Heart left ventricle (tissue), 16 donors: ENCODE data around the gene SH3BGRL3. TPM values are rescaled to one million over a fixed set of nuclear protein-coding genes. Genes with fewer than 3 reads are reported as not detected.
A peak's percentile ranks its signal among the peaks of the same experiment; 100 is the strongest.
"Not testable (repeated sequence)": the region's sequence is repeated elsewhere in the genome, so short reads cannot be mapped to it uniquely, and the experiment has no call there.

Experiments
- ATAC-seq, 4 donors: fragments of 200-7000 bp; cut with Tn5 transposase; one replicate each; pipeline ENCODE4 v1.9.1; 2020 to 2022; ENCODE audit warnings: moderate library complexity in 4 of 4, mild to moderate bottlenecking in 3 of 4, moderate number of reproducible peaks in 1 of 4
- DNase-seq, 5 donors: peaks; one replicate each; pipeline ENCODE4 v3.0.0-alpha.2; 2020
- H3K27ac ChIP-seq, 12 donors: fragments of 200-600 bp; sonication (generic) in 4 of 12; one replicate each; pipeline versions ENCODE4 v1.5.0 to v1.8.0; 2016 to 2022; ENCODE audit warnings: mild to moderate bottlenecking in 2 of 12
- H3K27me3 ChIP-seq, 9 donors: fragments of 200-600 bp; sonication (generic) in 2 of 9; one replicate each; pipeline versions ENCODE4 v1.5.1 to v1.8.0; 2016 to 2022; ENCODE audit warnings: mild to moderate bottlenecking in 3 of 9
- H3K36me3 ChIP-seq, 9 donors: fragments of 200-600 bp; sonication (generic) in 2 of 9; one replicate each; pipeline versions ENCODE4 v1.5.0 to v1.8.0; 2018 to 2022; ENCODE audit warnings: mild to moderate bottlenecking in 2 of 9
- H3K4me1 ChIP-seq, 12 donors: fragments of 200-600 bp; sonication (generic) in 4 of 12; one replicate each; pipeline versions ENCODE4 v1.5.0 to v1.8.0; 2016 to 2022; ENCODE audit warnings: mild to moderate bottlenecking in 3 of 12
- H3K4me3 ChIP-seq, 12 donors: fragments of 200-600 bp; sonication (generic) in 4 of 12; one replicate each; pipeline versions ENCODE4 v1.5.0 to v1.8.0; 2017 to 2022; ENCODE audit warnings: mild to moderate bottlenecking in 9 of 12, moderate library complexity in 4 of 12
- H3K9me3 ChIP-seq, 12 donors: fragments of 200-600 bp; sonication (generic) in 4 of 12; one replicate each; pipeline versions ENCODE4 v1.5.0 to v1.8.0; 2016 to 2022; ENCODE audit warnings: mild to moderate bottlenecking in 1 of 12
- POLR2A ChIP-seq, 2 donors: fragments of 450-650 bp; IDR thresholded peaks; one replicate each; pipeline ENCODE4 v1.6.1; 2017; ENCODE audit warnings: antibody characterized with exemption in 2 of 2, mild to moderate bottlenecking in 2 of 2, moderate library complexity in 2 of 2
- WGBS, 4 donors: extraction: QIAGEN DNeasy Blood & Tissue Kit in 2 of 4; methylation state at CpG; one replicate each; pipeline versions ENCODE4 v1.1.5 to v1.1.7; 2013 to 2018; 5-methylcytosine and 5-hydroxymethylcytosine counted together
- intact Hi-C, 10 donors: fragments of 100-400 bp; cut with DNase I; formaldehyde crosslinking; loops; one replicate each; pipeline versions ENCODE4 v1.11.1 to v1.14.2; 2022
- long read RNA-seq, 3 donors: library from polyadenylated mRNA; unstranded; transcript quantifications; one replicate each; pipeline ENCODE4 v2.0.0, GENCODE V29; 2020 to 2021
- polyA plus RNA-seq, 2 donors: library from polyadenylated mRNA; stranded (reverse); fragments of 200-250 nt; gene quantifications; one replicate each; pipeline ENCODE4 v1.2.3, GENCODE V29; 2013
- total RNA-seq, 9 donors: library from RNA; depleted of rRNA in 2 of 9; stranded (reverse); fragments of >200 nt in 2 of 9; fragmentation: NEBNext Ultra II Directional in 3 of 9; extraction: Animal tissue kit (Norgen Biotek cat#: 25700) in 3 of 9; gene quantifications; one replicate each; pipeline versions ENCODE4 v1.1.0 to v1.2.4, GENCODE V29; 2016 to 2023
- TF ChIP-seq, protein P1 (sequence below), 12 donors: fragments of 200-600 bp; sonication (generic) in 4 of 12; IDR thresholded peaks; one replicate each; pipeline versions ENCODE4 v1.5.0 to v1.8.0; 2018 to 2022; ENCODE audit warnings: antibody characterized with exemption in 12 of 12, mild to moderate bottlenecking in 5 of 12
- donor health status: ischemic (EF 13 %, LVEDD 7.1; RV severe dilation, severe dysfunction).
- donor health status: healthy with polysubstance abuse.
- donor health status: DM: no; HTN: yes; CAD: no.
- donor health status: DM: no; HTN: no; CAD: no.
- donor health status: ischemic (EF 25% LVEDD 6.9; RV normal size, moderate dysfunction).
- donor health status: ischemic (EF 25% LVEDD 5.7; RV mildly dilated, moderate dysfunction).
- donor health status: healthy.
- donor health status: DM: yes; HTN: yes; CAD: no.
- donor health status: ischemic (EF 35%, LVEDD 5.7; RV mildly dilated, moderate dysfunction).
- donor health status: nonischemic (EF 11% LVEDD 7.7; RV severe dilation, severe dysfunction).
- donor health status: DM: yes; HTN: yes; CAD: no.
- donor health status: PGD.
- donor health status: ischemic (EF 29% LVEDD 5.4; RV normal size, mild dysfunction).
- donor health status: nonischemic (EF 23%, LVEDD 6.1; RV moderate dilation, normal function).

SH3BGRL3 gene
- total RNA-seq = 100 to 1,000 TPM in 1 of 9 donors, 10 to 100 TPM in 8; 22.4 to 234 (median 40.0) TPM
- 100 to 1,000 TPM in 1 of 2 donors, 10 to 100 TPM in 1; 43.8 to 119 TPM for polyA plus RNA-seq
- long read RNA-seq, donor 1, transcript SH3BGRL3-201 (3 exons, 1,661 nt) = major isoform, 24 of 27 reads
- long read RNA-seq, donor 1, partial matches to known transcripts = 3 of 27 reads
- long read RNA-seq, donor 1, other reads (novel, unspliced or antisense) = 0 of 27 reads
- long read RNA-seq, donor 2, transcript SH3BGRL3-201 (3 exons, 1,661 nt) = major isoform, 16 of 22 reads
- long read RNA-seq, donor 2, partial matches to known transcripts = 4 of 22 reads
- long read RNA-seq, donor 2, other reads (novel, unspliced or antisense) = 1 of 22 reads
- long read RNA-seq, donor 3, transcript SH3BGRL3-201 (3 exons, 1,661 nt) = major isoform, 33 of 37 reads
- long read RNA-seq, donor 3, partial matches to known transcripts = 3 of 37 reads
- long read RNA-seq, donor 3, other reads (novel, unspliced or antisense) = 1 of 37 reads

DNA sequence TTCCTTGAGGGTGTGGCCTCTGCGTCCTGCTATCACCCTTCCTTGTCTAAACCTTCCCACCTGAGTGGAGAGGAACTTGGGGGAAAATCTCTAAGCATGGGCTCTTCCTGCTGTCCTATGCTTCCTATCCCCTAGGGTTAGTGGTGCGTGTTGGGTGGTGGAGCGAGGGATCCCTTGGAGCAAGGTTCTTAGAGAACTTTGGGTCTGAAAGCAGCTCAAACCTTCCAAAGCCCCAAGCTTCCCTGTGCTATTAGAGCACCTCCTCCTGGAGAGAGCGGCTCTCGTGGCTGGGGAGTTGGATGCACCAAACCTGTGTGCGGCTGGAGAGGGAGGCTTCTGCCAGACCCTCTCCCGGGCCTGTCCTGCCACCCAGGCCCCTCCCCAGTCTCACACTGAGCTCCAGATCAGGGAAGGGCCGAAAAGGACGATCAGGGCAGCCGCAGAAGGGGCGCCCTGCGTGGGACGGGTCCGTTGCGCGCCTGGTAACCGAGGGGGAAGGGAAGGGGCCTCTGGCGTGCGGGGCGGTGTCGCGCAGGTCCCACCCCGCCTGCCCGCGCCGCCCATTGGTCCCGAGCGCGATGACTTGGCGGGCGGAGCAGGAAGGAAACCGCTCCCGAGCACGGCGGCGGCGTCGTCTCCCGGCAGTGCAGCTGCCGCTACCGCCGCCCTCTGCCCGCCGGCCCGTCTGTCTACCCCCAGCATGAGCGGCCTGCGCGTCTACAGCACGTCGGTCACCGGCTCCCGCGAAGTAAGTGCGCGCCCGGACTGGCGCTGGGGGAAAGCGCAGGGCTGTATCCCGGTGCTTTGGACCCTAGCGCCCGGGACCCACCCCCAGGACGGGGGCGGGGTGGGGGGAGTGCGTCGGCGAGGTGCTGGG, at the start of gene SH3BGRL3:
TSS of gene SH3BGRL3 (plus strand) at position 631 of the 877 bp plus-strand sequence. CDS start at position 701, 70 bp downstream.
- Histone ChIP-seq H3K9me3 (no peaks in the 10 kb centered on the region), H3K4me3 (peak within 1 kb of the TSS; percentile 56 to 99 (median 74)), H3K27ac (peak within 1 kb of the TSS; percentile 60 to 98 (median 92)), H3K4me1 (peaks cover 8 to 93% (median 70%) of the 10 kb centered on the region in 12 donors), H3K27me3 (no peaks in the 10 kb centered on the region), H3K36me3 (peaks cover 0 to 39% (median 25%) of the 10 kb centered on the region in 9 donors)
- 1 to 10% (median 2%) methylated on average over 13 to 66 of the region's 66 CpGs for WGBS, 4 donors
- ATAC-seq = peak; percentile 51 to 85 (median 80)
- TF ChIP-seq POLR2A (IDR thresholded peaks at IDR 0.05) = peak; percentile 32 to 94
- TF ChIP-seq, protein P1, sequence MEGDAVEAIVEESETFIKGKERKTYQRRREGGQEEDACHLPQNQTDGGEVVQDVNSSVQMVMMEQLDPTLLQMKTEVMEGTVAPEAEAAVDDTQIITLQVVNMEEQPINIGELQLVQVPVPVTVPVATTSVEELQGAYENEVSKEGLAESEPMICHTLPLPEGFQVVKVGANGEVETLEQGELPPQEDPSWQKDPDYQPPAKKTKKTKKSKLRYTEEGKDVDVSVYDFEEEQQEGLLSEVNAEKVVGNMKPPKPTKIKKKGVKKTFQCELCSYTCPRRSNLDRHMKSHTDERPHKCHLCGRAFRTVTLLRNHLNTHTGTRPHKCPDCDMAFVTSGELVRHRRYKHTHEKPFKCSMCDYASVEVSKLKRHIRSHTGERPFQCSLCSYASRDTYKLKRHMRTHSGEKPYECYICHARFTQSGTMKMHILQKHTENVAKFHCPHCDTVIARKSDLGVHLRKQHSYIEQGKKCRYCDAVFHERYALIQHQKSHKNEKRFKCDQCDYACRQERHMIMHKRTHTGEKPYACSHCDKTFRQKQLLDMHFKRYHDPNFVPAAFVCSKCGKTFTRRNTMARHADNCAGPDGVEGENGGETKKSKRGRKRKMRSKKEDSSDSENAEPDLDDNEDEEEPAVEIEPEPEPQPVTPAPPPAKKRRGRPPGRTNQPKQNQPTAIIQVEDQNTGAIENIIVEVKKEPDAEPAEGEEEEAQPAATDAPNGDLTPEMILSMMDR (IDR thresholded peaks at IDR 0.05) = peak in 10 of 12 donors; percentile 19 to 67 (median 33)
- DNase-seq = peak; percentile 92 to 94 (median 92)
- intact Hi-C loops = loop anchor here in 5 of 10 donors (2.0 to 5.0 kb wide), 5 partner anchors 41 to 242 kb away; partner anchors contain the start of genes C1orf232 (in 2 of the 5), ZNF593 (in 2 of the 5) and PDIK1L (in 1 of the 5)

DNA sequence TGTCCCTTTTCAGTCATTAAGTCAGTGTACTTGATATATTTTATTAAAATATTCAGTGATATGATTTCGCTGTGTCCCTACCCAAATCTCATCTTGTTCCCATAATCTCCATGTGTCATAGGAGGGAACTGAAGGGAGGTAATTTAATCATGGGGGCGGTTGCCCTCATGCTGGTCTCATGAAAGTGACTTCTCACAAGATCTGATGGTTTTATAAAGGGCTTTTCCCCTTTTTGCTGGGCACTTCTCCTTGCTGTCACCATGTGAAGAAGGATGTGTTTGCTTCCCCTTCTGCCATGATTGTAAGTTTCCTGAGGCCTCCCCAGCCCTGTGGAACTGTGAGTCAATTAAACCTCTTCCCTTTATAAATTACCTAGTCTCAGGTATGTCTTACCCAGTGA, 49.2 kb upstream of the SH3BGRL3 start:
- intact Hi-C loops = loop anchor here in 9 of 10 donors (5.0 to 10.0 kb wide), 7 partner anchors 63 to 196 kb away; partner anchors contain the start of genes PDIK1L (in 4 of the 9), C1orf232 (in 1 of the 9) and ZNF593 (in 1 of the 9)
- not testable (repeated sequence) for ATAC-seq, H3K4me3 ChIP-seq, H3K36me3 ChIP-seq, H3K9me3 ChIP-seq, DNase-seq, H3K27ac ChIP-seq
- peaks cover 0 to 12% (median 0%) of the 10 kb centered on the region in 9 donors for H3K27me3 ChIP-seq
- WGBS, 4 donors = 68 to 88% (median 82%) methylated on average over 2 of the region's 2 CpGs
- H3K4me1 ChIP-seq = peaks cover 0 to 16% (median 5%) of the 10 kb centered on the region in 12 donors

DNA sequence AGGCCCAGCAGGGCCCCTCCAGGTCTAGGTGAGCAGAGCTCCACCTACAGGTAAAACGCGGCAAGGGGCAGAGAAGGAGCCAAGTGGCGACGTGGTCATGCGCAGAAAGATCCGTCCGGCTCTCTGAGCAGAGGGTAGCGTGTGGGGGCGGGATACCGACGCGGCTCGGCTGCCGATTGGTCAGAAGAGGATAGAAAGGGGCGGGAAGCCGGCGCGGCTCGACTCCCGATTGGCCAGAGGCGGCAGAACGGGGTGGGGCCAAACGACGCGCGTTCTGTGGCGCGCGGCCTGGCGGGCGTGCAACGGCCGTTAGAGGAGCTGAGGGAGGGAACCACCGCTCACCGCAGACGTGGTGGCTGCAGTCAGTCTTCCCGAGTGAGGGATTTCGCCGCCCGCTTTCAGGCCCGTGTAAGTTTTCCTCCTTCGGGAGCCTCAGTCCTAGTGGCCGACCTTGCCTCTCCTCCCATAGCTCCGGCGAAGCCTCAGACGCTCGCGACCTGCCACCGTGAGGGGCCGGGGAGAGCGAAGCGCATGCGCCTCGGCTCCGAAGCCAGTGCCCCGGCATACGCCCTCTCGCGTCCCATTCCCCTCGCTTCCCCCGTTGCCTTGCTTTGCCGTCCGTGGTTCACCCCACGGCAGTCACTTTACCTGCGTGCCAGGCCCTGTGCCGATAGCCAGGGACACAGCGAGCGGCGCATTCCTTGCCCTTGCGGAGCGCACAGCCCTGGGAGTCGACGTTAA, 45.8 kb upstream of the SH3BGRL3 start, which contains the start of gene CEP85:
TSS of gene CEP85 (plus strand) at position 298 of the 741 bp plus-strand sequence. CDS start 5,584 bp downstream, outside the sequence.
- peak; percentile 99 to 100 (median 99) for ATAC-seq
- 0 to 1% (median 1%) methylated on average over 41 to 73 of the region's 73 CpGs for WGBS, 4 donors
- intact Hi-C loops = loop anchor here (2.0 to 10.0 kb wide), 9 partner anchors 65 to 199 kb away; partner anchors contain the start of genes C1orf232 (in 5 of the 10), ZNF593 (in 5 of the 10) and PDIK1L (in 4 of the 10)

More for the DNA sequence above, 45.8 kb upstream of the SH3BGRL3 start, which contains the start of gene CEP85:
- peak within 1 kb of the TSS; percentile 48 to 90 (median 78) for H3K4me3 ChIP-seq
- TF ChIP-seq, protein P1 (IDR thresholded peaks at IDR 0.05) = peak; percentile 72 to 95 (median 86)
- TF ChIP-seq POLR2A (IDR thresholded peaks at IDR 0.05) = peak; percentile 61 to 93
- H3K9me3 ChIP-seq = no peaks in the 10 kb centered on the region
- H3K27ac ChIP-seq = peak within 1 kb of the TSS; percentile 5 to 96 (median 93)
- H3K36me3 ChIP-seq = no peaks in the 10 kb centered on the region
- DNase-seq = peak; percentile 97 to 99 (median 98)
- H3K27me3 ChIP-seq = no peaks in the 10 kb centered on the region
- H3K4me1 ChIP-seq = peaks cover 0 to 36% (median 11%) of the 10 kb centered on the region in 12 donors
